ENCODE results near the gene PHLDA1.
"Not testable (repeated sequence)": the region's sequence is repeated elsewhere in the genome, so short reads cannot be mapped to it uniquely, and the experiment has no call there.

The PHLDA1 gene

DNA sequence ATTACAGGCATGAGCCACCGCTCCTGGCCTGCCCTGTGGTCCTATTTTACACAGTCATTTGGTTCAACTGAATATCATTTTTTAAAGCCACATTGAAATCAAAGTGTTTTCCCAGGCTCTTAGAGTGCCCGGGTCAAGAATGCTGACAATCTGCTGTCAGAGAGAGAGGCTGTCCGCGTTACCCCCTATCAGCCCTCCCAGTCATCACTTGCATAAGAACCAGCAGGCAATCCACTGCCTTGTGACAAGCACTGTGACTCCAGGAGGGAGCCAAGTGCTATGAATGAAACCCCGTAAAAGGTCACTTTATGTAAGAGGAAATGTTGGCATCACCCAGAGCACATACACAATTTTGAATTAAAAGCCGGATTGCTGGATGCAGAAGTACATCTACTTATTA, 13.5 kb downstream of the PHLDA1 start:
- no peak for DNase-seq

DNA sequence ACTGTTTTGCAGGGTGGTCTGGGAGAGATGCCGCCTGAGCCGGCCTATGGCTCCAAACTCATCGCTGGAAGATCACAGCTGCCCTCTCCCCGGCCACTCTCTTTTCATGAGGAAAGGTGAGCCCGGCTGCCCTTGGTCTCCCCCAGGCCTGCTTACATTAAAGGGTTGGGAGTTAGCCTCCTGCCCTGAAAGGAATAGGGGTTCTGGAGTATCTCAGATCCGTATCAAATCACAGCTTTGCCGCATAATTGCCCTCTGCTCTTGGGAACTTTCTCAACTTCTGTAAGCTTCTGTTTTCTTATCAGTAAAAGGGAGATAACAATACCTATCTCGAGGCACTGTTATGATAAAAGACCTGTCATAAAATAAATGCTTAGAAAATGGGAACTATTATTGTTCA, 17.6 kb downstream of the PHLDA1 start:
- DNase-seq: no peak

GRCh38 chr12:76013603-76014002, 18.0 kb downstream of the PHLDA1 start:
- no peak for DNase-seq

DNA sequence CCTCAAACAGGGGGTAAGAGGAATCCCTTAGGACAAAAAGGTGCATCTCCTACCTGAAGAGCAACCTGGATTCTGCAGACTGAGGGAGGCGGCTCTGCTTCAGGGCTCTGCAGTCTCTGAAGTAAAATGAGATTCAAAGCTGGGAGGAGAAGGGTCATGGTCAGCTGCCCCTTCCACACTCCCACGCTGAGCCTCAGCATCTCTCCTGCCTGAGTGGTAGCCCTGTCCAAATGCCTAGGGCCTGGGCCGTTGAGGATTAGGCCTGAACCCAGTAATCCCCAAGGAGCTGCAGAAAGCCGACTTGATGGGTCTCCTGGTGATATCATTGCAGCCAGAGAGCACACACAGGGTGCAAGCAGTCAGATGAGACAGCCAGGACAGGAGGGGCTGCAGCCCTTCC, 18.9 kb downstream of the PHLDA1 start:
- no peak for DNase-seq

GRCh38 chr12:76010732-76011458, 20.7 kb downstream of the PHLDA1 start:
- no peak for DNase-seq

DNA sequence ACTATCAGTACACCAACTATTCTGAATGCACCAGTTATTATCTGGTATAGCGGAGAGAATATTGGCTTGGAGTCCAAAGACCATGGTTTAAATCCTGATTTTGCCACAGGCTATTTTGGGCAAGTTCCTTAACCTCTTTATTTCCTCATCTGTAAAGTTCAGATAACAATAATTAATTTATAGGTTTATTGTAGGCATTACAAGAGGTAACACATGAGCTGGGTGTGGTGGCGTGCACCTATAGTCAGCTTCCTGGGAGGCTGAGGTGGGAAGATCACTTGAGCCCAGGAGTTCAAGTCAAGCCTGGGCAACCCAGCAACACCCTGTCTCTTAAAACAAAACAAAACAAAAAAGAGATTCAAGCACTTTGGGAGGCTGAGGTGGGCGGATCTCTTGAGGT, 23.1 kb downstream of the PHLDA1 start:
- DNase-seq: no peak

GRCh38 chr12:76007640-76008039, 23.9 kb downstream of the PHLDA1 start:
- DNase-seq: no peak

DNA sequence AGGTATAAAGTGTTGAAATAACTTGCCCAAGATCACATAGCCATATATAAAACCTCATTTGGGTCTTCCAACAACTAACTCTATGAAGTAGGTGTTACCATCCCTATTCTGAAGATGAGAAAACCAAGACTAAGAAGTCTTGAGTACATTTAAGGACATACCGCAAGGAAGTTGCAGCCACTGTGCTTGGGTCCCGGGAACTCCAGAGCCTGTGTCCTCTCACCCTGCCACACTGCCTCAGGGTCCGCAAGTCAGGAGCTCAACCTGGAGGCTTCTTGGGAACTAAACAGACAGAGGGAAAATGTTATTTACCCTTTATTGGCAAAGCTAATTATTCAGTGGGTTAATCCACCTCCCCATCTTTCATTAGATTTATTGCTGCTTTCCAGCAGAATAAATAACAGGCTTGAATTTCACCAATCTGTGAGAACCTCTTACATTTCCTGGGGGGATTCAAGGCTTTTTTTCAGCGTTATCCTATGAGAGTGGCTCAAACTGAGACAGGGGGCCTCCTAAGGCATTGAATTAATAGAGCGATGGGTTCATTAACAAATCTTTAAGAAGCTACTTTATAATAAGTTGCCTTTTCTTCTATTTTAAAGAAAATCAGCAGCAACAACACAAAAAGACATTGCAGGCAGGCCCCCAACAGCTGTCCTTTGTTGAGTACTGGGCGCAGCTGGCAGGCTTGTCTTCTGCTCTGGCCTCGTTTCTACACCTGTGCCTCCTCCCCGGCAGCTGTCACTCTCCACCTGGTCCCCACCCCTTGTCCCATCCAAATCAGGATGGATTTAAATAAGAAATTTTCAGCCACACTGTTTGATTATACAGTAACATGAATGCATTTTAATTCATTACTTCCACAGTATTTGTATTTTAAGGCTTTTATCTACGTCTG, 25.3 kb downstream of the PHLDA1 start:
- no peak for DNase-seq

GRCh38 chr12:76003355-76003638, 28.3 kb downstream of the PHLDA1 start:
- DNase-seq: no peak

DNA sequence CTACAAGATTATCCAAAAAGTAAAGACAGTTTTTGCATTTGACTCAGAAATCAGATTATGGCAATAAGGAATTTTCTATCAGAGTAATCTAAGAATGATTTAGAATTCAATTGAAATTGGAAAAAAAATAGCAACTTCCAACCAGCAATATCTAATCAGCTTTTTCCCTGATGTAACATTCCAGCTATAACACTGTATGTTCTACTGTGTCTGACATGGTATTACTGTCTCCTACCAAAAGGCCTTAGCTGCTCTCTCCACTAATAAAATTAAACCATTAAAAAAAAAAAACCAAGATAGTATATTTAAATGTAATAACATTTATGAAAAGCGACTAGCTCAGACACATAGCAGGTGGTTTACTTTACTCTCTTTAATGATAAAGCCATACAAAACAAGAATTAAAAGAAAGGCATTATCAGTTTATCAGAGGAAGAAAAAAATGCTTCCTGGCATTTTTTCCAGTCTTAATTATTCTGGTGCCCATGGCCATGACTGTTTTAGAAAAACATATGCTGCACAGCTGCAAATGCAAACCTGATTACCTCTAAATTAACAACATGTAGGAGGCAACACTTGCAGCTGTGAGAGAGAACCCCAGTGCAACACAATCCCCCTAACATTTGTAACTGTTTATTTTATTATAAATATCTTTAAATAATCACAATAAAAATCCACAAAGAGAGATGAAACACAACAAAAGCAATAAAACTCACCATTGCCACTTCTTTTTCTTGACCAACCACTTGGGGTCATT, 28.8 kb downstream of the PHLDA1 start:
- DNase-seq: no peak

DNA sequence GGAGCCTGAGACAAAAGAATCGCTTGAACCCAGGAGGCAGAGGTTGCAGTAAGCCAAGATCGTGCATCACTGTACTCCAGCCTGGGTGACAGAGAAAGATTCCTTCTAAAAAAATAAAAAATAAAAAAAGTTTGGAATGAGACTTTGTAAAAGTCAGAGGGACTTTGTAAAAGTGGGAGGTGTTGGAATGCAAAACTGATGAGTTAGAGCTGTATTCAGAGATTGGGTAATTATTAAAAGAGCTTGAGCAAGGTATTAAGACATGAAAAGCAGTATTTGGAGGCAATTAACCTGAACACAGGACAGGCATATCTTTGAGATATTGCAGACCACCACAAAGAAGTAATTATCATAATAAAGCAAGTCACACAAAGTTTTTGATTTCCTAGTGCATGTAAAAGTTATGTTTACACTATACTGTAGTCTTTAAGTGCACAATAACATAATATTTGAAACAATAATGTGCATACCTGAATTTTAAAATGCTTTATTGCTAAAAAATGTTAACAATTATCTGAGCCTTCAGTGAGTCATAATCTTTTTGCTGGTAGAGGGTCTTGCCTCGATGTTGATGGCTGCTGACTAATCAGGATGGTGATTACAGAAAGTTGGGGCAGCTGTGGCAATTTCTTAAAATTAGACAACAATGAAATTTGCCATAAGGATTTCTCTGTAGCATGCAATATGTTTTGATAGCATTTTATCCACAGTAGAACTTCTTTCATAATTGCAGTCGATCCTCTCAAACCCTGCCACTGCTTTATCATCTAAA, 33.1 kb downstream of the PHLDA1 start:
- DNase-seq: no peak

- DNase-seq: no peak
Observed at GRCh38 chr12:75997658-75998057, 33.9 kb downstream of the PHLDA1 start.

- no peak for DNase-seq
Observed at GRCh38 chr12:75996861-75997447, 34.6 kb downstream of the PHLDA1 start.

- DNase-seq: no peak
Observed at GRCh38 chr12:75995691-75996090, 35.9 kb downstream of the PHLDA1 start.

- no peak for DNase-seq
Observed at GRCh38 chr12:75994069-75994740, 37.4 kb downstream of the PHLDA1 start.

DNA sequence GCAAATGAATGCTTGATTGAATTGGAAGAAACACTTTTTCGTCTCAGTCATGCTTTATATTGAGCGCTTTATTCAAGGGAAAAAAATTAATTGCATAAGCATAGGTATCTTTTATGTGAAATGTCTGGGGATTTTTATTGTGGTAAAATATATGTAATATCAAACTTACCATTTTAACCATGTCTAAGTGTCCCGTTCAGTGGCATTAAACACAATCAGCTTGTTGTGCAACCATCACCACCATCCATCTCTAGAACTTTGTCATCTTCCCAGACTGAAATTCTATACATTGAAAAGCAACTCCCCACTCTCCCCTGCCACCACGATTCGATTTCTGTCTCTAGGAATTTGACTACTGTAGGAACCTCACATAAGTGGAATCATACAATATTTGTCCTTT, 39.8 kb downstream of the PHLDA1 start:
- DNase-seq: no peak

GRCh38 chr12:75990189-75990912, 41.2 kb downstream of the PHLDA1 start:
- no peak for DNase-seq

- DNase-seq: not testable (repeated sequence)
Observed at GRCh38 chr12:75987709-75988108, 43.9 kb downstream of the PHLDA1 start.

DNA sequence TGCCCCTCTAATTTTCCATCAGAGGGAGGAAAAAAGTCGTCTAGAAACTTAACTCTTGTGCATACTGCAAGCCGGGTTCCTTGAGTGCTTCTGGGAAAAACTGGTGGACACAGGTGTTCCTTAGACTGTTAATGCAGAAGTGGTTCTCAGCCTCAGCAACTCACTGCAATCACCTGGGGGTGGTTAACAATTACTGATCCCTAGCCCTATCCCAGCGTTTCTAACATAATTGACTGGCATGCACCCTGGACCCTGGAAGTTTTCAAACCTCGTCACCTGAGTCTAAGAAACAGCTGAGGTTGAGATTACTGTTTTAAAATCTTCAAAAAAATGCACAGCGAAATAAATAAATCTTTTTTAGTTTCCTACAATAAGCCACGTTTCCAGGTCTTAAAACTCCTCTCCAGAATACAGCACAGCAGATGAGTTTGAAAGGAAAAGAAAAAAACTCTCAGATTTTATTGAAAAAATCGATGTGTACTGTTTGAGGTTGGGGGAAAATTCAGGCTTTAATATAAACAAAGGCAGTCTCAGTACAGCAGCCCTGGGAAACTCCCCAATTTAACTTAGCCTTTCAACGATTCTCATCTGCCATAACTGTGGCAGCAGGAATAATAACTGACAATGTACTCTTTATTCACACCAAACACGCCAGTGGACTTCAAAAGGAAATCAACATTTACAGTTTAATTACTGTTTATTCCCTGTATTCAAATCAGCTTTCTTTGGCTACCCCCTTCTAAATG, 45.4 kb downstream of the PHLDA1 start:
- no peak for DNase-seq

DNA sequence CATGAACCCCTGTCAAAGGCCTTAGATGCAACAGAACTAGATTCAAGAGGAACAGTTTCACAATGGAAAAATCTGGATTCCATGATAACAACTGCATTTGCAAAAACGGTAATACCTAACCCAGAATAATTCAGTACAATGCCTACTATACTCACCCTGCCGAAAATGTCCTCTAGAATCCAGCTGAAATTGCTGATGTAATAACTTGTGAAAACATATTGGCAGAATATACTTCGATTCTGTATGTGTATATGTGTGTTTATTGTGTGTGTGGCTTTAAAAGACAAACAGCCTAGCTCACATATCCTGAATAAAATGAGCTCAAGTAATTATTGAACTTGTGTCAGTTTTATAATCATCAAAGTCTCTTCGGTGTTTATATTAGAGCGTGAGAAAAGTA, 46.0 kb downstream of the PHLDA1 start:
- DNase-seq: no peak

All from SW 1271 (cell line).